Esophagus squamous epithelium (tissue), 4 donors: ENCODE data around the gene WDFY3.

Experiments used
- POLR2A ChIP-seq, 4 donors: fragments of 450-650 bp; IDR thresholded peaks; one replicate each; pipeline ENCODE4 v1.6.1; 2017; ENCODE audit warnings: antibody characterized with exemption in 4 of 4, mild to moderate bottlenecking in 4 of 4, moderate library complexity in 3 of 4
- TF ChIP-seq, protein P1 (sequence below), 6 experiments: fragments of 450-650 bp in 4 of 6; fragments of 200-600 bp in 2 of 6; sonication (generic) in 2 of 6; IDR thresholded peaks; one replicate each; pipeline ENCODE4 v1.5.1; 2016 to 2019; ENCODE audit warnings: antibody characterized with exemption in 6 of 6, mild to moderate bottlenecking in 4 of 6, moderate library complexity in 4 of 6

- TF ChIP-seq, protein P1, sequence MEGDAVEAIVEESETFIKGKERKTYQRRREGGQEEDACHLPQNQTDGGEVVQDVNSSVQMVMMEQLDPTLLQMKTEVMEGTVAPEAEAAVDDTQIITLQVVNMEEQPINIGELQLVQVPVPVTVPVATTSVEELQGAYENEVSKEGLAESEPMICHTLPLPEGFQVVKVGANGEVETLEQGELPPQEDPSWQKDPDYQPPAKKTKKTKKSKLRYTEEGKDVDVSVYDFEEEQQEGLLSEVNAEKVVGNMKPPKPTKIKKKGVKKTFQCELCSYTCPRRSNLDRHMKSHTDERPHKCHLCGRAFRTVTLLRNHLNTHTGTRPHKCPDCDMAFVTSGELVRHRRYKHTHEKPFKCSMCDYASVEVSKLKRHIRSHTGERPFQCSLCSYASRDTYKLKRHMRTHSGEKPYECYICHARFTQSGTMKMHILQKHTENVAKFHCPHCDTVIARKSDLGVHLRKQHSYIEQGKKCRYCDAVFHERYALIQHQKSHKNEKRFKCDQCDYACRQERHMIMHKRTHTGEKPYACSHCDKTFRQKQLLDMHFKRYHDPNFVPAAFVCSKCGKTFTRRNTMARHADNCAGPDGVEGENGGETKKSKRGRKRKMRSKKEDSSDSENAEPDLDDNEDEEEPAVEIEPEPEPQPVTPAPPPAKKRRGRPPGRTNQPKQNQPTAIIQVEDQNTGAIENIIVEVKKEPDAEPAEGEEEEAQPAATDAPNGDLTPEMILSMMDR (IDR thresholded peaks at IDR 0.05), result no peak
- no peak for TF ChIP-seq POLR2A (IDR thresholded peaks at IDR 0.05)
Observed at GRCh38 chr4:84939113-84939512, 27.4 kb downstream of the WDFY3 start.
